Measurements from ENCODE around the gene NEURL4. TPM values are rescaled to one million over a fixed set of nuclear protein-coding genes. Genes with fewer than 3 reads are reported as not detected.
"Not testable (repeated sequence)": the region's sequence is repeated elsewhere in the genome, so short reads cannot be mapped to it uniquely, and the experiment has no call there.

NEURL4 gene
- total RNA-seq, 1 donor from 2014 or later = 75.2 TPM

- no peak for TF ChIP-seq CTCF (IDR thresholded peaks at IDR 0.05; ENCODE audit: unreplicated experiment)
- H3K9me3 Mint-ChIP-seq (ENCODE audit: low read depth) = no peaks in the 10 kb centered on the region
- H3K27ac Mint-ChIP-seq = peak within 1 kb of the TSS; percentile 65
- no peak within 1 kb of the TSS for H3K4me3 Mint-ChIP-seq (ENCODE audit: low read depth)
- H3K27me3 Mint-ChIP-seq = peaks cover 10% of the 10 kb centered on the region
- no peaks in the 10 kb centered on the region for H3K36me3 Mint-ChIP-seq (ENCODE audit: insufficient read depth)
- no peak for DNase-seq (ENCODE audit: low spot score, unreplicated experiment)
- no peaks in the 10 kb centered on the region for H3K4me1 Mint-ChIP-seq (ENCODE audit: low read depth)
These were observed 7.4 kb upstream of the NEURL4 start, which contains the start of gene ACAP1 for GRCh38 chr17:7336240-7337175. TSS of gene ACAP1 (plus strand) at chr17:7336529. CDS start at chr17:7336735, 206 bp downstream.

- not testable (repeated sequence) for H3K9me3 Mint-ChIP-seq (ENCODE audit: low read depth); DNase-seq (ENCODE audit: low spot score, unreplicated experiment); H3K27me3 Mint-ChIP-seq; H3K4me3 Mint-ChIP-seq (ENCODE audit: low read depth); H3K36me3 Mint-ChIP-seq (ENCODE audit: insufficient read depth); H3K4me1 Mint-ChIP-seq (ENCODE audit: low read depth)
- peak overlapping the region; percentile 65 for H3K27ac Mint-ChIP-seq
These were observed 6.6 kb upstream of the NEURL4 start for GRCh38 chr17:7335765-7336164.

GRCh38 chr17:7334938-7335538, 5.9 kb upstream of the NEURL4 start:
- Mint-ChIP-seq H3K36me3 (ENCODE audit: insufficient read depth) (no peaks in the 10 kb centered on the region), H3K4me3 (ENCODE audit: low read depth) (no peak overlapping the region), H3K27ac (peak overlapping the region; percentile 65)

GRCh38 chr17:7332600-7333069, 3.5 kb upstream of the NEURL4 start:
- not testable (repeated sequence) for H3K4me3 Mint-ChIP-seq (ENCODE audit: low read depth); H3K36me3 Mint-ChIP-seq (ENCODE audit: insufficient read depth); H3K27me3 Mint-ChIP-seq; DNase-seq (ENCODE audit: low spot score, unreplicated experiment); H3K9me3 Mint-ChIP-seq (ENCODE audit: low read depth)
- peak overlapping the region; percentile 60 for H3K27ac Mint-ChIP-seq
- H3K4me1 Mint-ChIP-seq (ENCODE audit: low read depth) = peaks cover 11% of the 10 kb centered on the region

More at GRCh38 chr17:7334938-7335538, 5.9 kb upstream of the NEURL4 start:
- Mint-ChIP-seq H3K27me3 (peaks cover 7% of the 10 kb centered on the region), H3K9me3 (ENCODE audit: low read depth) (no peaks in the 10 kb centered on the region), H3K4me1 (ENCODE audit: low read depth) (no peaks in the 10 kb centered on the region)
- TF ChIP-seq CTCF (IDR thresholded peaks at IDR 0.05; ENCODE audit: unreplicated experiment) = no peak
- DNase-seq (ENCODE audit: low spot score, unreplicated experiment) = no peak

DNA sequence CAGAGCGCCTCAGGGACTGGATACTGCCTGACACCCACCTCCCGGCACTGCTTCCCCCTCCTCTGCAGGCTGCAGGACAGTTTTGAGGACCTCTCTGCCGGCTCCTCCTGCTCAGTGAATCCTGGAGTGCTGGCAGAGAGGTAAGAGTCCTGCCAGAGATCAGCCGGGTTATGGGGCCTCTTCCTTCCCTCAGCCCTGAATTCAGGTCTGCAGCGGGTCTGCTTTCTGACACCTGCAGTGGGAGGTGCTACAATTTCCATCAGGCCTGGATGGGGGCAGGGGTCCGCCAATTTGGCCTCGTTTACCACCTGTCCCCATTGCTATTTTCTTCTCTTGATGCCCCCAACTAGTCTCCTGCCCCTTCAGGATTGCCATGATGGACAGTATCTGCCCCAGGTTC, 3.0 kb upstream of the NEURL4 start:
- H3K27ac Mint-ChIP-seq = no peak overlapping the region
- H3K27me3 Mint-ChIP-seq = peaks cover under 1% of the 10 kb centered on the region

More for the DNA sequence above, 3.0 kb upstream of the NEURL4 start:
- H3K36me3 Mint-ChIP-seq (ENCODE audit: insufficient read depth) = no peaks in the 10 kb centered on the region
- no peak overlapping the region for H3K4me3 Mint-ChIP-seq (ENCODE audit: low read depth)
- no peak for TF ChIP-seq CTCF (IDR thresholded peaks at IDR 0.05; ENCODE audit: unreplicated experiment)
- no peak for DNase-seq (ENCODE audit: low spot score, unreplicated experiment)
- H3K4me1 Mint-ChIP-seq (ENCODE audit: low read depth) = peaks cover 11% of the 10 kb centered on the region
- H3K9me3 Mint-ChIP-seq (ENCODE audit: low read depth) = no peaks in the 10 kb centered on the region

Data from progenitor cell of endocrine pancreas (in vitro differentiated cells).